ENCODE results near the gene FGFRL1.

Gene FGFRL1

GRCh38 chr4:1075225-1075624, 63.8 kb downstream of the FGFRL1 start:
- no peak for DNase-seq (ENCODE audit: low spot score)

- no peak for DNase-seq (ENCODE audit: low spot score)
These were observed 64.6 kb downstream of the FGFRL1 start for GRCh38 chr4:1075809-1076699.
